ENCODE data around the gene IP6K3.

Gene IP6K3

DNA sequence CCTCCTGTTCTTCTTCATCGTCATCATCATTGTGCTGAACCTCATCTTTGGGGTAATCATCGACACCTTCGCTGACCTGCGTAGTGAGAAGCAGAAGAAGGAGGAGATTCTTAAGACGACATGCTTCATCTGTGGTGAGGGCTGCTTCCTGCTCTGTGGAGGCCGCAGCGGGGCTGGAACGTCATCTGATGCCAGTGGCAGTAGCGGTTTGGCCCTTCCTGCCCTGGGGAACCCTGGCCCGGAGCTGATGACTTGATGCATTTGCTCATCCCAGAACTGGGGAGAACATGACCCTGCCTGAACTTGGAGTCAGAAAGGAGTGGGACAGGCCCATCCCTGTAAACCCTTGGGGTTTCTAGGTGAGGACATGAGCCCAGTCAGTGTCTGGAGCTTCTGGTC is 53.9 kb downstream of the IP6K3 start:
- TF ChIP-seq, protein P1, sequence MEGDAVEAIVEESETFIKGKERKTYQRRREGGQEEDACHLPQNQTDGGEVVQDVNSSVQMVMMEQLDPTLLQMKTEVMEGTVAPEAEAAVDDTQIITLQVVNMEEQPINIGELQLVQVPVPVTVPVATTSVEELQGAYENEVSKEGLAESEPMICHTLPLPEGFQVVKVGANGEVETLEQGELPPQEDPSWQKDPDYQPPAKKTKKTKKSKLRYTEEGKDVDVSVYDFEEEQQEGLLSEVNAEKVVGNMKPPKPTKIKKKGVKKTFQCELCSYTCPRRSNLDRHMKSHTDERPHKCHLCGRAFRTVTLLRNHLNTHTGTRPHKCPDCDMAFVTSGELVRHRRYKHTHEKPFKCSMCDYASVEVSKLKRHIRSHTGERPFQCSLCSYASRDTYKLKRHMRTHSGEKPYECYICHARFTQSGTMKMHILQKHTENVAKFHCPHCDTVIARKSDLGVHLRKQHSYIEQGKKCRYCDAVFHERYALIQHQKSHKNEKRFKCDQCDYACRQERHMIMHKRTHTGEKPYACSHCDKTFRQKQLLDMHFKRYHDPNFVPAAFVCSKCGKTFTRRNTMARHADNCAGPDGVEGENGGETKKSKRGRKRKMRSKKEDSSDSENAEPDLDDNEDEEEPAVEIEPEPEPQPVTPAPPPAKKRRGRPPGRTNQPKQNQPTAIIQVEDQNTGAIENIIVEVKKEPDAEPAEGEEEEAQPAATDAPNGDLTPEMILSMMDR (IDR thresholded peaks at IDR 0.05; ENCODE audit: low read length), result no peak
- TF ChIP-seq EZH2 (optimal IDR thresholded peaks at IDR 0.05; ENCODE audit: low read depth, low read length) (no peak), EZH2phosphoT487 (IDR thresholded peaks at IDR 0.05; ENCODE audit: low read length) (no peak)
- Histone ChIP-seq H3K27ac (ENCODE audit: low read length) (no peak overlapping the region), H3K36me3 (replicated peaks; ENCODE audit: insufficient read depth, low read length) (peaks cover 5% of the 10 kb centered on the region; the same call in 1 of the 2 replicates), H3K9me3 (replicated peaks; ENCODE audit: insufficient read depth, low read length) (no peaks in the 10 kb centered on the region), H3K27me3 (replicated peaks; ENCODE audit: insufficient read depth, low read length) (no peaks in the 10 kb centered on the region), H3K79me2 (ENCODE audit: low read length) (no peaks in the 10 kb centered on the region), H3K4me1 (ENCODE audit: low read length) (no peaks in the 10 kb centered on the region), H3K9me2 (replicated peaks; ENCODE audit: insufficient read depth, low read length) (no peaks in the 10 kb centered on the region), H3K4me3 (ENCODE audit: low read length) (no peak overlapping the region), H3K9ac (ENCODE audit: low read length) (no peak overlapping the region), H3F3A (ENCODE audit: insufficient read depth, low read length) (0 out of 2 replicates have a peak, but pooled peaks cover 6% of the 10 kb centered on the region), H3K4me2 (ENCODE audit: low read depth, low read length) (no peak overlapping the region), H2AFZ (ENCODE audit: low read length) (no peak overlapping the region), H4K20me1 (ENCODE audit: insufficient read depth, low read length) (no peaks in the 10 kb centered on the region)
- DNase-seq, result no peak

DNA sequence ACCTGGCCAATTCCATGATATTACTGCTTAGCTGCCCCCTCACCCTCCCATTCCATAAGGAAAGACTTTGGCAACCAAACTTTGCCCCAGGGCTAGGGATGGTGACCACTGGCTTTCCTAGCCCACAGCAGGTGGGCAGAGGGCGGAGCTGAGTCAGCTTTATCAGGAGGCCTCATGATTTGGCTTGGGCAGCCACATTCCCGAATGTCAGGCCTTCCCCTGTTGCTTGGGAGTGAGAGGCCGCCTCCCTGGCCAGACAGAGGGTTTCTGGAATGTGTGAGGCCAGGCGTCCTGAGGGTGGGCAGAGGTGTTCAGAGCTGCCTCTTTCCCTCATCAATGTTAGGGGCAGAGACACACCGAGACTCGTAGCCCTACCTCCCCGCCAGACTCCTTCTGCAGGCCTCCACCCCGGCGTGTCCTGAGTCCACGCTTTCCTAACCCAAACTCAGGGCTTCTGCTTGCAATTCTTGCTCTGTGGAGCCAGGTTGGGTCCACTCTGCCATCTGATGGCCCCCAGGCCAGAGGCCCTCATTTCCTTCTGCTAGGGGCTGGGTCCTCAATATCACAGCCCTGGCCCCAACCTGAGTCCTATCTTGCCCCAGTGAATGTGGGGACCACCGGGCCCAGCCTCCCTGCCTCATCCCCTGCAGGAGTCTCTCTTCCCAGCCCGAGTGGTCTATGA is 54.5 kb downstream of the IP6K3 start:
- Histone ChIP-seq H3K79me2 (ENCODE audit: low read length) (no peaks in the 10 kb centered on the region), H2AFZ (ENCODE audit: low read length) (no peak overlapping the region), H3K4me1 (ENCODE audit: low read length) (no peaks in the 10 kb centered on the region), H3K9ac (ENCODE audit: low read length) (no peak overlapping the region), H3K9me3 (replicated peaks; ENCODE audit: insufficient read depth, low read length) (no peaks in the 10 kb centered on the region), H3K4me3 (ENCODE audit: low read length) (no peak overlapping the region), H3K36me3 (replicated peaks; ENCODE audit: insufficient read depth, low read length) (peaks cover 5% of the 10 kb centered on the region; the same call in 1 of the 2 replicates), H4K20me1 (ENCODE audit: insufficient read depth, low read length) (no peaks in the 10 kb centered on the region), H3K9me2 (replicated peaks; ENCODE audit: insufficient read depth, low read length) (no peaks in the 10 kb centered on the region), H3K27me3 (replicated peaks; ENCODE audit: insufficient read depth, low read length) (no peaks in the 10 kb centered on the region), H3K27ac (ENCODE audit: low read length) (no peak overlapping the region), H3K4me2 (ENCODE audit: low read depth, low read length) (no peak overlapping the region), H3F3A (ENCODE audit: insufficient read depth, low read length) (0 out of 2 replicates have a peak, but pooled peaks cover 6% of the 10 kb centered on the region)
- no peak for DNase-seq
- TF ChIP-seq EZH2 (optimal IDR thresholded peaks at IDR 0.05; ENCODE audit: low read depth, low read length) (no peak), EZH2phosphoT487 (IDR thresholded peaks at IDR 0.05; ENCODE audit: low read length) (no peak)
- TF ChIP-seq, protein P1 (IDR thresholded peaks at IDR 0.05; ENCODE audit: low read length), result no peak

GRCh38 chr6:33691456-33692077 is 55.1 kb downstream of the IP6K3 start:
- peaks cover 2% of the 10 kb centered on the region; the same call in 1 of the 2 replicates for H3K36me3 ChIP-seq (replicated peaks; ENCODE audit: insufficient read depth, low read length)
- no peak overlapping the region for H3K4me2 ChIP-seq (ENCODE audit: low read depth, low read length)
- H3K4me3 ChIP-seq (ENCODE audit: low read length), result no peak overlapping the region
- H3K4me1 ChIP-seq (ENCODE audit: low read length), result no peaks in the 10 kb centered on the region
- no peak overlapping the region for H3K9ac ChIP-seq (ENCODE audit: low read length)
- H3K79me2 ChIP-seq (ENCODE audit: low read length), result no peaks in the 10 kb centered on the region
- TF ChIP-seq EZH2phosphoT487 (IDR thresholded peaks at IDR 0.05; ENCODE audit: low read length) (no peak), EZH2 (optimal IDR thresholded peaks at IDR 0.05; ENCODE audit: low read depth, low read length) (no peak)
- TF ChIP-seq, protein P1 (IDR thresholded peaks at IDR 0.05; ENCODE audit: low read length), result no peak
- no peaks in the 10 kb centered on the region for H3F3A ChIP-seq (ENCODE audit: insufficient read depth, low read length)
- no peaks in the 10 kb centered on the region for H4K20me1 ChIP-seq (ENCODE audit: insufficient read depth, low read length)
- no peak overlapping the region for H2AFZ ChIP-seq (ENCODE audit: low read length)
- H3K9me2 ChIP-seq (replicated peaks; ENCODE audit: insufficient read depth, low read length), result no peaks in the 10 kb centered on the region
- no peaks in the 10 kb centered on the region for H3K27me3 ChIP-seq (replicated peaks; ENCODE audit: insufficient read depth, low read length)
- no peaks in the 10 kb centered on the region for H3K9me3 ChIP-seq (replicated peaks; ENCODE audit: insufficient read depth, low read length)
- no peak for DNase-seq
- no peak overlapping the region for H3K27ac ChIP-seq (ENCODE audit: low read length)
